H9 (cell line): ENCODE results near the gene PHF21A. TPM values are rescaled to one million over a fixed set of nuclear protein-coding genes. Genes with fewer than 3 reads are reported as not detected.

Experiments used
- DNase-seq: peaks from one replicate; pipeline ENCODE4 v3.0.0-alpha.2; 2017
- H2AFZ ChIP-seq: one replicate; pipeline ENCODE4 v1.6.1; 2013; ENCODE audit warnings: mild to moderate bottlenecking, low read length, control low read depth, moderate library complexity
- H2AK5ac ChIP-seq: 2 replicates; pipeline ENCODE4 v1.6.1; 2013; ENCODE audit warnings: low read length, control low read depth, mixed read lengths; ENCODE audit not compliant: insufficient read length
- H2BK120ac ChIP-seq: one replicate; pipeline ENCODE4 v1.6.1; 2013; ENCODE audit warnings: low read depth, mild to moderate bottlenecking, low read length, control low read depth, inconsistent platforms; ENCODE audit not compliant: poor library complexity, severe bottlenecking
- H2BK12ac ChIP-seq: 2 replicates; pipeline ENCODE4 v1.6.1; 2013; ENCODE audit warnings: low read length, control low read depth, mixed read lengths, low read depth; ENCODE audit not compliant: insufficient read length
- H2BK15ac ChIP-seq: 2 replicates; pipeline ENCODE4 v1.6.1; 2013; ENCODE audit warnings: low read depth, low read length, control low read depth
- H2BK20ac ChIP-seq: one replicate; pipeline ENCODE4 v1.6.1; 2013; ENCODE audit warnings: low read depth, mild to moderate bottlenecking, low read length, control low read depth, inconsistent platforms; ENCODE audit not compliant: poor library complexity, severe bottlenecking
- H2BK5ac ChIP-seq: 2 replicates; pipeline ENCODE4 v1.6.1; 2013; ENCODE audit warnings: low read length, control low read depth, mixed read lengths; ENCODE audit not compliant: insufficient read length
- H3K14ac ChIP-seq: 2 replicates; pipeline ENCODE4 v1.6.1; 2013; ENCODE audit warnings: low read length, control low read depth; ENCODE audit not compliant: insufficient read depth
- H3K18ac ChIP-seq: 2 replicates; pipeline ENCODE4 v1.6.1; 2013; ENCODE audit warnings: low read depth, mild to moderate bottlenecking, mixed read lengths, low read length, control low read depth; ENCODE audit not compliant: insufficient read length
- H3K23ac ChIP-seq: 2 replicates; pipeline ENCODE4 v1.6.1; 2013; ENCODE audit warnings: low read length, control low read depth, mixed read lengths, low read depth; ENCODE audit not compliant: insufficient read length
- H3K23me2 ChIP-seq: 2 replicates; pipeline ENCODE4 v1.6.1; 2013; ENCODE audit warnings: low read depth, mild to moderate bottlenecking, mixed read lengths, low read length, control low read depth; ENCODE audit not compliant: insufficient read length, poor library complexity, severe bottlenecking
- H3K27ac ChIP-seq: 2 replicates; pipeline ENCODE4 v1.5.1; 2013; ENCODE audit warnings: low read length, control low read depth, mixed read lengths, low read depth; ENCODE audit not compliant: insufficient read length
- H3K27me3 ChIP-seq: 2 replicates; pipeline ENCODE4 v1.6.1; 2013; ENCODE audit warnings: low read length, control low read depth, inconsistent platforms; ENCODE audit not compliant: insufficient read depth
- H3K4ac ChIP-seq: 2 replicates; pipeline ENCODE4 v1.6.1; 2013; ENCODE audit warnings: low read depth, mild to moderate bottlenecking, control low read depth, inconsistent platforms, low read length, moderate library complexity
- H3K4me1 ChIP-seq: 2 replicates; pipeline ENCODE4 v1.6.1; 2013; ENCODE audit warnings: low read length, control low read depth, inconsistent platforms; ENCODE audit not compliant: insufficient read depth
- H3K4me2 ChIP-seq: 2 replicates; pipeline ENCODE4 v1.6.1; 2013; ENCODE audit warnings: low read length, control low read depth, mixed read lengths; ENCODE audit not compliant: insufficient read length, insufficient read depth
- H3K56ac ChIP-seq: 2 replicates; pipeline ENCODE4 v1.6.1; 2013; ENCODE audit warnings: low read depth, mild to moderate bottlenecking, mixed read lengths, low read length, control low read depth; ENCODE audit not compliant: insufficient read length
- H3K79me1 ChIP-seq: 2 replicates; pipeline ENCODE4 v1.6.1; 2013; ENCODE audit warnings: low read depth, mild to moderate bottlenecking, moderate library complexity, low read length, control low read depth, inconsistent platforms; ENCODE audit not compliant: insufficient read depth, poor library complexity, severe bottlenecking
- H3K79me2 ChIP-seq: 2 replicates; pipeline ENCODE4 v1.6.1; 2013; ENCODE audit warnings: low read length, control low read depth, inconsistent platforms; ENCODE audit not compliant: insufficient read depth
- H3K9ac ChIP-seq: 2 replicates; pipeline ENCODE4 v1.6.1; 2013; ENCODE audit warnings: low read length, control low read depth, mixed read lengths; ENCODE audit not compliant: insufficient read length; ENCODE audit errors: extremely low read depth
- H3K9me3 ChIP-seq: one replicate; pipeline ENCODE4 v1.6.1; 2013; ENCODE audit warnings: low read depth, low read length, inconsistent platforms; ENCODE audit not compliant: control insufficient read depth
- H3T11ph ChIP-seq: one replicate; pipeline ENCODE4 v1.6.1; 2013; ENCODE audit warnings: mild to moderate bottlenecking, low read length, control low read depth, inconsistent platforms
- H4K20me1 ChIP-seq: one replicate; pipeline ENCODE4 v1.6.1; 2013; ENCODE audit not compliant: control insufficient read depth, insufficient read length, insufficient read depth
- H4K5ac ChIP-seq: 2 replicates; pipeline ENCODE4 v1.6.1; 2013; ENCODE audit warnings: low read depth, mild to moderate bottlenecking, mixed read lengths, low read length, control low read depth; ENCODE audit not compliant: insufficient read length
- H4K8ac ChIP-seq: replicated peaks from 2 replicates; pipeline ENCODE4 v1.6.1; 2013; ENCODE audit warnings: low read length, control low read depth, mixed read lengths, low read depth; ENCODE audit not compliant: insufficient read length
- H4K91ac ChIP-seq: 2 replicates; pipeline ENCODE4 v1.6.1; 2013; ENCODE audit warnings: low read depth, mild to moderate bottlenecking, moderate library complexity, mixed read lengths, low read length, control low read depth; ENCODE audit not compliant: insufficient read length
- H3K27ac Mint-ChIP-seq, 3 experiments: 2 replicates in 2 of 3; 3 replicates in 1 of 3; pipeline ENCODE4 v1.8.0; 2020 to 2021; ENCODE audit warnings: mixed read lengths in 3 of 3, mild to moderate bottlenecking in 1 of 3, moderate library complexity in 1 of 3
- H3K27me3 Mint-ChIP-seq: 2 replicates; pipeline ENCODE4 v1.8.0; 2021; ENCODE audit warnings: low read depth, mild to moderate bottlenecking, moderate library complexity, mixed read lengths
- H3K36me3 Mint-ChIP-seq, 3 experiments: 2 replicates in 2 of 3; 3 replicates in 1 of 3; pipeline ENCODE4 v1.8.0; 2020 to 2021; ENCODE audit warnings: low read depth in 3 of 3, mixed read lengths in 3 of 3; ENCODE audit not compliant: insufficient read depth in 1 of 3
- H3K4me1 Mint-ChIP-seq, 2 experiments: 2 replicates each; pipeline ENCODE4 v1.8.0; 2020; ENCODE audit warnings: mixed read lengths in 2 of 2
- H3K4me3 Mint-ChIP-seq, 2 experiments: 2 replicates in 1 of 2; 3 replicates in 1 of 2; pipeline ENCODE4 v1.8.0; 2020 to 2021; ENCODE audit warnings: mild to moderate bottlenecking in 2 of 2, mixed read lengths in 2 of 2, moderate library complexity in 1 of 2
- H3K9me3 Mint-ChIP-seq, 2 experiments: 2 replicates in 1 of 2; 3 replicates in 1 of 2; pipeline ENCODE4 v1.8.0; 2020; ENCODE audit warnings: mild to moderate bottlenecking in 2 of 2, mixed read lengths in 2 of 2, moderate library complexity in 1 of 2
- CTCF ChIP-seq: fragments of 200-600 bp; sonication (generic); conservative IDR thresholded peaks from 3 replicates; pipeline ENCODE4 v1.8.0; 2021; ENCODE audit warnings: antibody characterized with exemption, mild to moderate bottlenecking
- WGBS: extraction: QIAGEN DNeasy Blood & Tissue Kit; methylation state at CpG from one replicate; pipeline ENCODE4 v1.1.7; 2013; ENCODE audit warnings: missing lambda C conversion rate, low lambda C conversion rate, mixed read lengths; ENCODE audit not compliant: insufficient read length; ENCODE audit errors: extremely low coverage; 5-methylcytosine and 5-hydroxymethylcytosine counted together
- total RNA-seq: library from RNA; stranded (reverse); gene quantifications from 2 replicates; pipeline ENCODE4 v1.2.1, GENCODE V29; 2021

Gene PHF21A
- total RNA-seq, 1 experiment from 2014 or later, result 33.8 TPM

GRCh38 chr11:45913514-45913913 is 207.7 kb downstream of the PHF21A start:
- H3K23me2 ChIP-seq, result peaks cover 3% of the 10 kb centered on the region
- no peaks in the 10 kb centered on the region for H3K4me1 ChIP-seq
- H3K14ac ChIP-seq, result no peak overlapping the region
- Mint-ChIP-seq H3K4me3 (no peak overlapping the region; a peak in 1 of 5 replicates), H3K4me1 (peaks cover 3 to 5% of the 10 kb centered on the region in 2 experiments), H3K27ac (no peak overlapping the region), H3K36me3 (peaks cover 5 to 40% (median 29%) of the 10 kb centered on the region in 3 experiments; a peak in 6 of 7 replicates), H3K9me3 (no peaks in the 10 kb centered on the region), H3K27me3 (no peaks in the 10 kb centered on the region)
- no peak overlapping the region for H4K91ac ChIP-seq
- no peaks in the 10 kb centered on the region for H3K79me1 ChIP-seq
- H2BK120ac ChIP-seq, result no peak overlapping the region
- no peaks in the 10 kb centered on the region for H3K79me2 ChIP-seq
- H3K27me3 ChIP-seq, result no peaks in the 10 kb centered on the region
- no peaks in the 10 kb centered on the region for H4K20me1 ChIP-seq
- no peak overlapping the region for H3K56ac ChIP-seq
- DNase-seq, result no peak
- no peak overlapping the region for H3K27ac ChIP-seq
- no peak overlapping the region for H4K5ac ChIP-seq
- H2AK5ac ChIP-seq, result no peak overlapping the region
- H2AFZ ChIP-seq, result no peak overlapping the region
- H2BK15ac ChIP-seq, result no peak overlapping the region
- H2BK20ac ChIP-seq, result no peak overlapping the region
- no peak overlapping the region for H3K9ac ChIP-seq
- no peak overlapping the region for H3K18ac ChIP-seq
- no peak overlapping the region for H3T11ph ChIP-seq
- no peak overlapping the region for H2BK12ac ChIP-seq
- H4K8ac ChIP-seq, result no peak overlapping the region
- H3K4me2 ChIP-seq, result no peak overlapping the region
- no CpG with 5 or more reads among the region's 19 CpGs for WGBS
- H2BK5ac ChIP-seq, result no peak overlapping the region
- TF ChIP-seq CTCF, result no peak
- H3K4ac ChIP-seq, result no peak overlapping the region
- H3K23ac ChIP-seq, result no peak overlapping the region
- H3K9me3 ChIP-seq, result no peaks in the 10 kb centered on the region
